ENCODE data around the gene RBP4.
"Not testable (repeated sequence)": the region's sequence is repeated elsewhere in the genome, so short reads cannot be mapped to it uniquely, and the experiment has no call there.

RBP4 gene

GRCh38 chr10:93566435-93567276 lies 34.4 kb downstream of the RBP4 start, which contains the start of gene FFAR4:
FFAR4 (plus strand) TSS chr10:93566665; CDS start chr10:93566721, 56 bp downstream.
- DNase-seq (ENCODE audit: low read depth, low spot score) = no peak

- DNase-seq (ENCODE audit: low read depth, low spot score) = no peak
These were observed 35.6 kb downstream of the RBP4 start for GRCh38 chr10:93565446-93565845.

DNA sequence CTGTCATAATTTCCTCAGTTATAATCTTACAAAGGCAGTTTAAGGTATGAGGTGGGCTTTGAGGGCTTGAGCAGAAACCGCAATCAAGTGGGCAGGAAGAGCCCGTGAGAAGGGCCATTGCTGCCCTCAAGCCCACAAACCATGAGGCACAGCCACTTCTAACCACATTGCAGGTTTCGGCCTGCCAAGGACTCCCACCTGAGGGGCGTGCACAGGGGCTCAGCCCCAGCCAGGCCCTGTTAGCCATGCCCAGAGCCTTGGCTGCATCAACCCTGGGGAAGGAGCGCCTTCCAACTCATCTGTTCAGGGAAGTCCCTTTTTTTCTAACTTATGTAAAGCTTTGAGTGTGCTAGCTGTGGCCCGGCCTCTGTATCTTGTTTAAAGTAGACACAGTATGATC lies 40.5 kb downstream of the RBP4 start:
- no peak for DNase-seq (ENCODE audit: low read depth, low spot score)

DNA sequence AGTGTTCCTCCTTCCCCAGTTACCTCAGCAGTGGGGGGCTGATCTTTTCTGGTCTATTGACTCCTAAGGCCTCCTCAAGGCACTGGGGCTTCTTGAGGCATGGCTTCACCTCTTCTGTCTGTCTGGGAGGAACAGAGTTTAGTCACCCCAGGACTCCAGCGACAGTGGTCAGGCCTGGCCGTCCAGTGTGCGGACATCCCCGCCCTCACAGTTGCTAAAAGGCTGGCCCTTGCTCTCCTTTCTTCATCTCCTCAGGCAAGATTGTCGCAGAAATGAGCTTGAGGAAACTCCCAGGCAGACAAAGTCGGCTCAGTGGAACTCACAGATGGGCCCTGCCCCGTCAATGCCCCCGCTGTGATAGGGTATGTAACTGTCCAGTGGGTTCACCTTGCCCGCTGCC lies 41.5 kb downstream of the RBP4 start:
- no peak for DNase-seq (ENCODE audit: low read depth, low spot score)

DNA sequence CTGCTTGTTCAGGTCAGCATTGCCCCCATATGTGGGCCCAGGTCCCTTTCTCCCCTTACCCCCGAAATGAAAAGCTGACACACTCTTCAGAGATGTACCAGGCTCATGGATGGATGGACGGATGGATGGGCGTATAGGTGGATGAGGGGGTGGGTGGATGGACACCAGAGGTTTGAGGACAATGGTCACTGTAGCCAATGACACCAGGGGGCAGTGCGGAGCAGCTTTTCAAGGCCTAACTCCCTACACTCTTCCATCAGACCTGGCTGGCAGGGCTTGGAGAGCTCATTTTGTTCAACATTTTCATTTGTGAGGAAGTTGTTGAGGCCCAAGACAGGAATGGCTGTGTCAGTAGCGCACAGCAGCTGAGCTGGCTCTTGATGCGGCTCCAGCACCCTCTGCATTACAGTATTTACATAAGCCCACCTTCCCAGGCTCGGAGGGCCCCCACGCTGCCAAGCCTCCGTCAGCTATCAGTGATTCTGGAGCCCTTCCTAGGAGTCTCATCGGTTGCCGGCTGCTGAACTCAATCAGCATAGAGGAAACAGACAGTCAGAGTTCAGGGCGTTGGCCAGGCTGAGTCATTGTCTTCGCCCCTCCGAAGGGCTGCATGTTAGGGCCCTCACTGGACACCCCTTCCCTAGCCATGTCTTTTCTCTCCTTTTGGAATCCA lies 46.1 kb downstream of the RBP4 start:
- no peak for DNase-seq (ENCODE audit: low read depth, low spot score)

GRCh38 chr10:93554316-93554663 lies 46.7 kb downstream of the RBP4 start:
- DNase-seq (ENCODE audit: low read depth, low spot score) = no peak

DNA sequence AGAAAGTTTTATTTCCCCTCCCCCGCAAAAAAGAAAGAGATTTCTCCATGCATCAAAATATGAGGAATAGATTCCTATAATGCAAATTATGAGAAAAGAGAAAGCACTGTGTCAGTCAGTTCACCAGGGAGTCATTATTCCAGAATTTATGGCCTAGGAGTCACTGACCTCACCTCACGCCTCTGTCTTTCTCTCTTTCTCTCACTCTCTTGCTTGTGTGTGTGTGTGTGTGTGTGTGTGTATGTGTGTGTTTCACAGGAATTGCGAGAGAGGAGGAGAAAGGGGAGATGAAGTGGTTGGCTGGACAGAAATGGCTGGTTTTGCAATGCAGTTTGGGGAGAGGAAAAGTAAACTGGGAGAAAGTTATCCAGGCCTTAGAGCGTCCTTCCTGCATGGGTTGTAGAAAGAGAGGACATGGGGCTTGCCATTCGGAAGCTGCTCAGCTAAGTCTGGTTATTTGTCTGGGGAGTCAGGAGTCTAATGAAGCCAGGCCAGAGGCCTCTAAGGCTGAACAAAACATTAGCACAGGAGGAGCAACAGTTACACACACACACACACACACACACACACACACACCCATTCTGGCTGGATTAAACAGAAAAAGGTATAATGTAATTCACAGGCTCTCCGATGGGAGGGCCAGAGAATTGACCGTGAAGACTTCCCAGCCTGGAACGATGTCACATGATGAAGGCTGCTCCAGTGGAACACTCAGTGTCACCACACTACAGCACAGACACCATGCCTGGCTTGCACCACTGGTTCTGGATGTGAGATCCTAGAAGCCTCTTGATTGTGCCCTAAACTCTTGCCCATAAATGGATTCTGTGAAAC lies 47.3 kb downstream of the RBP4 start:
- DNase-seq (ENCODE audit: low read depth, low spot score) = no peak

GRCh38 chr10:93552780-93553179 lies 48.3 kb downstream of the RBP4 start:
- DNase-seq (ENCODE audit: low read depth, low spot score) = no peak

DNA sequence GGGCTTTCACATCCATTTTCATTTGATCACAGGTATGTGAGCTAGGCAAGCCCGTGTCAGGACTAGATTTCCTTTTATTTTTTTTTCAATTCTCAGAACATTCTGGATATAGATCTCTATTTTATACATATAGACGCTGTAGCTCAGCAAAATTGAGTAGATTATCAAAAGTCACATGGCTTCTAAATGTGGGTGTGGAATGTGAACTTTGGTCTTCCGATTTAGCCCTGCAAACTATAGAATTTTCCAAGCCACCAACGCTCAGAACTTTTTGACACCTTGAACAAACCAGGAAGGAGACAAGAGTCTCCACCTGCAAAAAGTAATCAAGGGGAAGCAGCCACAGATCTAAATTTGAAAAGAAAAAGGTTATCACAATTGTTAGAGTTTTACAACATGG lies 50.4 kb downstream of the RBP4 start:
- no peak for DNase-seq (ENCODE audit: low read depth, low spot score)

- no peak for DNase-seq (ENCODE audit: low read depth, low spot score)
These were observed 52.5 kb downstream of the RBP4 start for GRCh38 chr10:93548376-93549071.

DNA sequence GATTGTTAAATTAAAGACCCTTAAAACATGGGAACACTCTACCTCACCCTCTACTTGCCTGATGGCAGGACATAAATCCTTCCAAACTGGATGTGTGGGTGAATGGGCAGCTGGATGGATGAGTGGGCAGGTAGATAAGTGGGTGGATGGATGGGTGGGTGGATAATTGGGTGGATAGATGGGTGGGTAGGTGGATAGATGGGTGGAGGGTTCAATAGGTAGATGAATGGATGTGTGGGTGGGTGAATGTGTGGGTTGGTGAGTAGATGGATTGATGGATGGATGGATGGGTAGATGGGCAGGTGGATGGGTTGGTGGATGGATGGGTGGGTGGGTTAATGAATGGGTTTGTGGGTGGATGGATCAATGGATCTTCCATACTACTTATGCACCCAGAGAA lies 53.5 kb downstream of the RBP4 start:
- no peak for DNase-seq (ENCODE audit: low read depth, low spot score)

DNA sequence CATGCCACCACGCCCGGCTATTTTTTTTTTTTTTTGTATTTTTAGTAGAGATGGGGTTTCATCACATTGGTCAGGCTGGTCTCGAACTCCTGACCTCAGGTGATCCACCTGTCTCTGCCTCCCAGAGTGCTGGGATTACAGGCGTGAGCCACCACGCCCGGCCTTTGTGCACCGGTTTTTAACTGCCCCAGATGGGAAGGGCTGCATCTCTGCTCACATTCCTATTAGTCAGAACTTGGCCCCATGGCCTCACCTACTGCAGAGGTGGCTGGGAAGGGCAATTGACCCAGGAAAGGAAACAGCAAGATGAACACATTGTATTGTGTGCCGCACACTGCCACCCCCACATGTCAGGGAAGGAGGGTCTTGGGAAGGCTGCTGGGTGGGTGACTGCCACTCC lies 54.0 kb downstream of the RBP4 start:
- DNase-seq (ENCODE audit: low read depth, low spot score) = not testable (repeated sequence)

DNA sequence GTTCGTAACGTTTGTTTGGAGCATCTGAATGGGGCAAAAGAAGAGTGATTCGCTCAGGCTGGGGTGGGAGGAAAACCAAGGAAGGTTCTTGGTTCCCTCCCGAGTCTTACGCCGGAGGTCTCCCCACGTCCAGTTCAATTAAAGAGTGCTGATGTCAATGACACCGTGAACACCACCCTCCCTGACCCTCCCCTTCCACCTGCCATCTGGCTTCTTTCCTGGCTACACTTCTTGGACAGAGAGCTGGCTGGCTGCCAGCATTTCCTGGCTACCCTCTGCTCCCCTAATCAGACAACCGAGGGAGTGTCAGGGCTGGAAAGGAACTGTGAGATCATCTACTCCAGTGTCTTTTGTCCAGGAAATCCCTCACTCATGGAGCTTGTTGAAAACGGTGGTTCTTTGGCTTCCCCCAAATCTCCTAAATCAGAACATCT lies 58.7 kb downstream of the RBP4 start:
- no peak for DNase-seq (ENCODE audit: low read depth, low spot score)
